WTC11 (cell line): ENCODE results near the gene CBLB. TPM values are rescaled to one million over a fixed set of nuclear protein-coding genes. Genes with fewer than 3 reads are reported as not detected.

ENCODE experiments used
- ATAC-seq: fragments of 200-7000 bp; cut with Tn5 transposase; 2 replicates; pipeline ENCODE4 v1.10.0; 2021; ENCODE audit warnings: mild to moderate bottlenecking, moderate library complexity
- CTCF ChIA-PET: fragments of 300-600 bp; sonication (Branson Sonifier 250); formaldehyde crosslinking; loops from one replicate; lab custom pipeline; 2021; ENCODE audit warnings: antibody characterized with exemption; lab: Charles Lee
- POLR2A ChIA-PET: fragments of 350-600 bp; sonication (Branson Sonifier 250); formaldehyde crosslinking; loops from one replicate; lab custom pipeline; 2021; ENCODE audit warnings: antibody characterized with exemption; lab: Charles Lee
- DNase-seq: peaks from one replicate; pipeline ENCODE4 v3.0.0; 2021; ENCODE audit warnings: low spot score
- H3K27ac Mint-ChIP-seq: 2 replicates; pipeline ENCODE4 v1.8.0; 2021; ENCODE audit warnings: mixed read lengths
- H3K27me3 Mint-ChIP-seq: 2 replicates; pipeline ENCODE4 v1.8.0; 2021; ENCODE audit warnings: low read depth, mild to moderate bottlenecking, moderate library complexity, mixed read lengths
- H3K36me3 Mint-ChIP-seq: 2 replicates; pipeline ENCODE4 v1.8.0; 2021; ENCODE audit warnings: mixed read lengths
- H3K4me1 Mint-ChIP-seq: 2 replicates; pipeline ENCODE4 v1.8.0; 2022; ENCODE audit warnings: mixed read lengths
- H3K4me3 Mint-ChIP-seq: 2 replicates; pipeline ENCODE4 v1.8.0; 2021; ENCODE audit warnings: mild to moderate bottlenecking, moderate library complexity, mixed read lengths
- H3K9me3 Mint-ChIP-seq: 2 replicates; pipeline ENCODE4 v1.8.0; 2021; ENCODE audit warnings: mixed read lengths
- AR ChIP-seq: fragments of 250-450 bp; sonication (Bioruptor Pico); IDR thresholded peaks from 2 replicates; pipeline ENCODE4 v1.9.0; 2021; ENCODE audit warnings: mild to moderate bottlenecking
- ATF2 ChIP-seq: sonication (generic); formaldehyde crosslinking; IDR thresholded peaks from 2 replicates; pipeline ENCODE4 v1.8.1; 2022; ENCODE audit warnings: low read depth, missing genetic modification reagents, borderline replicate concordance
- CBFB ChIP-seq: sonication (generic); formaldehyde crosslinking; IDR thresholded peaks from 2 replicates; pipeline ENCODE4 v1.8.1; 2022; ENCODE audit warnings: mild to moderate bottlenecking, low read depth, missing genetic modification reagents
- CREM ChIP-seq: sonication (generic); formaldehyde crosslinking; IDR thresholded peaks from 2 replicates; pipeline ENCODE4 v1.8.1; 2022; ENCODE audit warnings: mild to moderate bottlenecking, missing genetic modification reagents, moderate library complexity
- ERG ChIP-seq: fragments of 250-450 bp; sonication (Bioruptor Pico); IDR thresholded peaks from 2 replicates; pipeline ENCODE4 v1.8.0; 2021; ENCODE audit warnings: mild to moderate bottlenecking
- ETV6 ChIP-seq: sonication (generic); formaldehyde crosslinking; IDR thresholded peaks from 2 replicates; pipeline ENCODE4 v1.8.1; 2022; ENCODE audit warnings: mild to moderate bottlenecking, missing genetic modification reagents
- FOXP4 ChIP-seq: sonication (generic); formaldehyde crosslinking; IDR thresholded peaks from 2 replicates; pipeline ENCODE4 v1.8.0; 2022; ENCODE audit warnings: mild to moderate bottlenecking, missing genetic modification reagents
- NR2C2 ChIP-seq: sonication (generic); formaldehyde crosslinking; IDR thresholded peaks from 2 replicates; pipeline ENCODE4 v1.8.0; 2022; ENCODE audit warnings: mild to moderate bottlenecking, missing genetic modification reagents
- NR3C1 ChIP-seq: sonication (generic); formaldehyde crosslinking; conservative IDR thresholded peaks from 2 replicates; pipeline ENCODE4 v1.8.1; 2023; ENCODE audit warnings: low read depth, mild to moderate bottlenecking, missing genetic modification reagents
- TCF7 ChIP-seq: sonication (generic); formaldehyde crosslinking; IDR thresholded peaks from 2 replicates; pipeline ENCODE4 v1.8.0; 2022; ENCODE audit warnings: mild to moderate bottlenecking, low read depth, missing genetic modification reagents, moderate library complexity
- ZNF121 ChIP-seq: sonication (generic); formaldehyde crosslinking; IDR thresholded peaks from 2 replicates; pipeline ENCODE4 v1.8.0; 2023; ENCODE audit warnings: missing genetic modification reagents
- ZNF263 ChIP-seq: sonication (generic); formaldehyde crosslinking; IDR thresholded peaks from 2 replicates; pipeline ENCODE4 v1.8.1; 2022; ENCODE audit warnings: low read depth, mild to moderate bottlenecking, moderate library complexity, missing genetic modification reagents
- ZNF425 ChIP-seq: fragments of 250-450 bp; sonication (Bioruptor Pico); conservative IDR thresholded peaks from 2 replicates; pipeline ENCODE4 v1.9.0; 2021; ENCODE audit warnings: mild to moderate bottlenecking
- total RNA-seq: library from RNA; stranded (reverse); gene quantifications from 3 replicates; pipeline ENCODE4 v1.2.3, GENCODE V29; 2021
- TF ChIP-seq, protein P1 (sequence below): sonication (generic); formaldehyde crosslinking; IDR thresholded peaks from 2 replicates; pipeline ENCODE4 v1.8.1; 2022; ENCODE audit warnings: mild to moderate bottlenecking, moderate library complexity, missing genetic modification reagents
- TF ChIP-seq, protein P2 (sequence below): sonication (generic); formaldehyde crosslinking; IDR thresholded peaks from 2 replicates; pipeline ENCODE4 v1.8.0; 2022; ENCODE audit warnings: mild to moderate bottlenecking, missing genetic modification reagents

The CBLB gene
- total RNA-seq, 1 experiment from 2014 or later = 19.8 TPM

DNA sequence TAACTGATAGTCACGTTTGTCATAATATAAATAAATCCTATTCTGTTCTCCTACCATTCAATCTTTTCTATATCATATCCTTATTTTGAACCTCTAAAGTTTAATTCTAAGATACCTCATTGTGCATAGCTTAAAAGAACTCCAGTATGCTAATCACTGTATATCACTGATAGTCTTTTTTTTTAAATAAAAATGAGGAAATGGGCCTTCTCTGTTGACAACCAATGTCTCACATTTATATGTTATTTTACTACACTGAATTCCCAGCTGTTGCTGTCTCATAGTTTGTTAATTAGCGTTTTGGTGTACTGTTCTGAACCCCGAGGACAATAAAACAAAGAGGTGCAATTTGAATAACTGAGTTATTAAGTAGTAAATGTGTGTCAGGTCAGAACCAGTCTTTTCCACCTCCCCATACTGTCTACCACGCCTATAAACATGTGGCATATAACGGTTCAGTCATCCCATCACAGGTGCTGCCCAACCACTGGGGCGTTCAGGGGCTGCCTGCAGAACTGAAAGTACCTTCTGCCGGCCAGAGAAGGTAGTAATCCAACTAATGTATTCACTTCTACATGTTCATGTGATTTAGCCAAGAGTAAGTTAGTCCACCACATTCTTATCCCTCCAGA is 14.9 kb downstream of the CBLB start (continued):
- TF ChIP-seq FOXP4 (CRISPR knock-in tag) (no peak), ZNF263 (CRISPR knock-in tag) (no peak), ETV6 (no peak), CBFB (no peak), ZNF425 (CRISPR knock-in tag) (no peak), NR2C2 (CRISPR knock-in tag) (no peak)
- TF ChIP-seq, protein P1, sequence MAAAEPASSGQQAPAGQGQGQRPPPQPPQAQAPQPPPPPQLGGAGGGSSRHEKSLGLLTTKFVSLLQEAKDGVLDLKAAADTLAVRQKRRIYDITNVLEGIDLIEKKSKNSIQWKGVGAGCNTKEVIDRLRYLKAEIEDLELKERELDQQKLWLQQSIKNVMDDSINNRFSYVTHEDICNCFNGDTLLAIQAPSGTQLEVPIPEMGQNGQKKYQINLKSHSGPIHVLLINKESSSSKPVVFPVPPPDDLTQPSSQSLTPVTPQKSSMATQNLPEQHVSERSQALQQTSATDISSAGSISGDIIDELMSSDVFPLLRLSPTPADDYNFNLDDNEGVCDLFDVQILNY = no peak
- TF ChIP-seq, all 79 proteins: peak for 0

DNA sequence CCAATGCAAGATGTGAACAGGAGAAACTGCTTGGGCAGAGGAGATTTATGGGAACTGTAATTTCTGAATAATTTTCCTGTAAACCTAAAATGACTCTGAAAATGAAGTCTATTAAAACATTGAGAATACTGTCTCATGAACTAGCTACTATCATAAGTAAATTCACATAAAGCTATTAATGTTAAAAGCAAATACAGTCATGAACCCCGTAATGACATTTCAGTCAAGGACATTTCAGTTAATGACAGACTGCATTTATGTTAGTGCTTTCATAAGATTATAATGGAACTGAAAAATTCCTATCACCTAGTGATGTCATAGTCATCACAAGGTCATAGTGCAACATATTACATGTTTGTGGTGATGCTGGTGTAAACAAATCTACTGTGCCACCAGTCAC is 17.2 kb downstream of the CBLB start:
- Mint-ChIP-seq H3K4me3 (no peak overlapping the region), H3K27ac (no peak overlapping the region), H3K9me3 (no peaks in the 10 kb centered on the region), H3K36me3 (peaks cover 15% of the 10 kb centered on the region), H3K4me1 (peaks cover 1% of the 10 kb centered on the region), H3K27me3 (no peaks in the 10 kb centered on the region; the same call in 1 of the 2 replicates)
- DNase-seq = no peak
- POLR2A ChIA-PET = interaction anchor here (0.5 kb wide), 1 partner anchor 11 kb away, joined by 4 read pairs; no protein-coding TSS in a partner anchor
- TF ChIP-seq AR (no peak), TCF7 (CRISPR knock-in tag) (no peak), ATF2 (CRISPR knock-in tag) (no peak), CREM (no peak), ZNF121 (no peak), ERG (CRISPR knock-in tag) (no peak), NR3C1 (no peak)
- TF ChIP-seq, protein P2, sequence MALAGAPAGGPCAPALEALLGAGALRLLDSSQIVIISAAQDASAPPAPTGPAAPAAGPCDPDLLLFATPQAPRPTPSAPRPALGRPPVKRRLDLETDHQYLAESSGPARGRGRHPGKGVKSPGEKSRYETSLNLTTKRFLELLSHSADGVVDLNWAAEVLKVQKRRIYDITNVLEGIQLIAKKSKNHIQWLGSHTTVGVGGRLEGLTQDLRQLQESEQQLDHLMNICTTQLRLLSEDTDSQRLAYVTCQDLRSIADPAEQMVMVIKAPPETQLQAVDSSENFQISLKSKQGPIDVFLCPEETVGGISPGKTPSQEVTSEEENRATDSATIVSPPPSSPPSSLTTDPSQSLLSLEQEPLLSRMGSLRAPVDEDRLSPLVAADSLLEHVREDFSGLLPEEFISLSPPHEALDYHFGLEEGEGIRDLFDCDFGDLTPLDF (CRISPR knock-in tag) = no peak
- ATAC-seq = no peak
- CTCF ChIA-PET = no interaction called here
